A549 (cell line): Measurements from ENCODE around the gene SPG21. TPM values are rescaled to one million over a fixed set of nuclear protein-coding genes. Genes with fewer than 3 reads are reported as not detected.

Experiments used
- ATAC-seq, 2 experiments: fragments of 200-7000 bp in 1 of 2; fragments of >200 bp in 1 of 2; cut with Nextera tagmentation in 1 of 2; cut with Tn5 transposase in 1 of 2; 3 replicates each; pipeline versions ENCODE4 v1.8.0 to v1.9.1; 2018 to 2020; ENCODE audit warnings: mild to moderate bottlenecking in 1 of 2, moderate library complexity in 1 of 2
- CTCF ChIA-PET: fragments of 300-600 bp; sonication (Branson Sonifier 250); formaldehyde crosslinking; extraction: SDS; loops from one replicate; lab custom pipeline; 2021; ENCODE audit warnings: antibody characterized with exemption, inconsistent platforms; lab: Yijun Ruan, JAX
- POLR2A ChIA-PET: fragments of 350-600 bp; formaldehyde crosslinking; extraction: SDS; loops from one replicate; lab custom pipeline; 2021; ENCODE audit warnings: antibody characterized with exemption, inconsistent platforms; lab: Yijun Ruan, JAX
- DNase-seq, 2 experiments: peaks; one replicate each; pipeline versions ENCODE4 v3.0.0 to v3.0.0-alpha.2; 2011 to 2016; ENCODE audit warnings: low read depth in 1 of 2, low spot score in 1 of 2
- FAIRE-seq: peaks from 2 replicates; lab custom pipeline; 2011; peaks lifted over from hg19 to GRCh38; lab: Jason Lieb, UNC
- H3K27ac ChIP-seq, 2 experiments: fragments of >200 bp; sonication (Bioruptor Twin); formaldehyde crosslinking; 3 replicates each; pipeline ENCODE4 v1.5.1; 2016 to 2017
- H3K4me1 ChIP-seq: fragments of >200 bp; sonication (Bioruptor Twin); formaldehyde crosslinking; 3 replicates; pipeline ENCODE4 v1.6.1; 2016
- H3K4me2 ChIP-seq: fragments of >200 bp; sonication (Bioruptor Twin); formaldehyde crosslinking; 3 replicates; pipeline ENCODE4 v1.6.1; 2016
- H3K4me3 ChIP-seq: fragments of >200 bp; sonication (Bioruptor Twin); formaldehyde crosslinking; 3 replicates; pipeline ENCODE4 v1.5.1; 2016
- H3K9me3 ChIP-seq: fragments of >200 bp; sonication (Bioruptor Twin); formaldehyde crosslinking; 3 replicates; pipeline ENCODE4 v1.6.1; 2016
- BHLHE40 ChIP-seq: IDR thresholded peaks from 2 replicates; pipeline ENCODE4 v1.6.1; 2012; ENCODE audit warnings: low read depth, low read length, inconsistent platforms
- CBX8 ChIP-seq: fragments of 200-600 bp; sonication (generic); IDR thresholded peaks from 2 replicates; pipeline ENCODE4 v1.6.1; 2016
- CHD2 ChIP-seq: fragments of 150-350 bp; IDR thresholded peaks from 2 replicates; pipeline ENCODE4 v1.6.1; 2014; ENCODE audit warnings: low read length; ENCODE audit not compliant: partially characterized antibody
- E2F6 ChIP-seq: IDR thresholded peaks from 2 replicates; pipeline ENCODE4 v1.6.1; 2012; ENCODE audit warnings: low read depth, borderline replicate concordance
- EHF ChIP-seq: fragments of 250-450 bp; sonication (Bioruptor Pico); IDR thresholded peaks from 2 replicates; pipeline ENCODE4 v1.5.0; 2020; ENCODE audit warnings: mild to moderate bottlenecking
- ELK1 ChIP-seq: fragments of 150-350 bp; IDR thresholded peaks from 2 replicates; pipeline ENCODE4 v1.6.1; 2014; ENCODE audit warnings: low read depth, mild to moderate bottlenecking, low read length
- GATA3 ChIP-seq: IDR thresholded peaks from 2 replicates; pipeline ENCODE4 v1.6.1; 2012; ENCODE audit warnings: borderline replicate concordance
- HEYL ChIP-seq: fragments of 250-450 bp; sonication (Bioruptor Pico); IDR thresholded peaks from 2 replicates; pipeline ENCODE4 v1.8.0; 2021; ENCODE audit warnings: mild to moderate bottlenecking, moderate library complexity
- HMGXB4 ChIP-seq: fragments of 250-450 bp; sonication (Bioruptor Pico); IDR thresholded peaks from 2 replicates; pipeline ENCODE4 v1.5.0; 2021; ENCODE audit warnings: mild to moderate bottlenecking, moderate library complexity, borderline replicate concordance
- HOXA7 ChIP-seq: fragments of 250-450 bp; sonication (Bioruptor Pico); IDR thresholded peaks from 2 replicates; pipeline ENCODE4 v1.5.0; 2020; ENCODE audit warnings: mild to moderate bottlenecking, moderate library complexity
- HOXB5 ChIP-seq: fragments of 250-450 bp; sonication (Bioruptor Pico); IDR thresholded peaks from 2 replicates; pipeline ENCODE4 v1.5.0; 2020; ENCODE audit warnings: mild to moderate bottlenecking, moderate library complexity
- JUN ChIP-seq, 2 experiments: fragments of >200 bp; sonication (Bioruptor Twin); formaldehyde crosslinking; IDR thresholded peaks; 2 replicates in 1 of 2; 3 replicates in 1 of 2; pipeline ENCODE4 v1.6.1; 2016 to 2017
- KDM5A ChIP-seq: fragments of 200-600 bp; sonication (generic); IDR thresholded peaks from 2 replicates; pipeline ENCODE4 v1.6.1; 2016; ENCODE audit warnings: antibody characterized with exemption, mild to moderate bottlenecking
- MAFK ChIP-seq: fragments of 450-650 bp; IDR thresholded peaks from 2 replicates; pipeline ENCODE4 v1.6.1; 2014; ENCODE audit not compliant: partially characterized antibody
- MYC ChIP-seq: IDR thresholded peaks from 2 replicates; pipeline ENCODE4 v1.6.1; 2012; ENCODE audit warnings: mild to moderate bottlenecking, inconsistent platforms, low read length, improper control_type of control experiment, borderline replicate concordance
- NFE2L2 ChIP-seq: fragments of 150-350 bp; conservative IDR thresholded peaks from 2 replicates; pipeline ENCODE4 v1.6.1; 2014; ENCODE audit warnings: low read length
- POLR2A ChIP-seq: IDR thresholded peaks from 2 replicates; pipeline ENCODE4 v1.6.1; 2012; ENCODE audit warnings: mild to moderate bottlenecking, low read length
- TP53 ChIP-seq: fragments of 250-450 bp; sonication (Bioruptor Pico); IDR thresholded peaks from 2 replicates; pipeline ENCODE4 v1.5.0; 2021; ENCODE audit warnings: mild to moderate bottlenecking, moderate library complexity
- USF2 ChIP-seq: fragments of 450-650 bp; IDR thresholded peaks from 2 replicates; pipeline ENCODE4 v1.6.1; 2014; ENCODE audit warnings: antibody characterized with exemption
- ZC3H11A ChIP-seq: fragments of 450-650 bp; IDR thresholded peaks from 2 replicates; pipeline ENCODE4 v1.6.1; 2014; ENCODE audit warnings: antibody characterized with exemption, mild to moderate bottlenecking
- ZNF302 ChIP-seq: fragments of 250-450 bp; sonication (Bioruptor Pico); IDR thresholded peaks from 2 replicates; pipeline ENCODE4 v1.9.0; 2021; ENCODE audit warnings: inconsistent platforms, mild to moderate bottlenecking, moderate library complexity
- ZSCAN20 ChIP-seq: fragments of 250-450 bp; sonication (Bioruptor Pico); IDR thresholded peaks from 2 replicates; pipeline ENCODE4 v1.8.0; 2022; ENCODE audit warnings: mild to moderate bottlenecking, moderate library complexity
- WGBS: methylation state at CpG from one replicate; pipeline ENCODE4 v1.1.6; 2017; ENCODE audit errors: missing lambda C conversion rate; 5-methylcytosine and 5-hydroxymethylcytosine counted together
- polyA plus RNA-seq, 4 experiments: library from polyadenylated mRNA; depleted of rRNA in 3 of 4; stranded (reverse); fragments of >200 nt; fragmentation: RNase III in 1 of 4; extraction: RNeasy Plus Mini Kit Qiagen cat#74134 plus additional on column Dnase treatment in 1 of 4; gene quantifications; 2 replicates in 3 of 4; 3 replicates in 1 of 4; pipeline ENCODE4 v1.2.3, GENCODE V29; 2011 to 2017

Gene SPG21
- polyA plus RNA-seq, 2 of the 4 experiments (the other 2 are of a cell fraction), result 117 to 155 TPM

GRCh38 chr15:64960153-64960552 lies 29.6 kb downstream of the SPG21 start:
- 93% methylated on average over 6 of the region's 6 CpGs for WGBS
- ATAC-seq (no peak; a peak in 1 of 6 replicates), FAIRE-seq (no peak), DNase-seq (no peak)
- H3K27ac ChIP-seq, result no peak overlapping the region
- H3K4me1 ChIP-seq, result no peaks in the 10 kb centered on the region
- no peak overlapping the region for H3K4me3 ChIP-seq
- ChIA-PET CTCF (interaction anchor here (0.6 to 2.3 kb wide), 3 partner anchors 11 to 275 kb away, joined by 3 to 6 read pairs (median 3); no protein-coding TSS in a partner anchor), POLR2A (no interaction called here)
- H3K9me3 ChIP-seq, result 0 out of 3 replicates have a peak, but pooled peaks cover 5% of the 10 kb centered on the region
- TF ChIP-seq ZNF302 (CRISPR knock-in tag) (no peak), CHD2 (no peak), CBX8 (no peak), BHLHE40 (no peak), ZC3H11A (no peak), TP53 (no peak), KDM5A (no peak), USF2 (no peak), HOXA7 (CRISPR knock-in tag) (no peak)
- H3K4me2 ChIP-seq, result no peak overlapping the region

- POLR2A ChIA-PET, result no interaction called here
- FAIRE-seq (no peak), ATAC-seq (no peak)
- H3K4me2 ChIP-seq, result no peak overlapping the region
- CTCF ChIA-PET, result interaction anchor here (0.8 to 2.3 kb wide), 3 partner anchors 12 to 228 kb away, joined by 3 to 6 read pairs (median 5); no protein-coding TSS in a partner anchor
- no peak overlapping the region for H3K4me3 ChIP-seq
- no peak overlapping the region for H3K27ac ChIP-seq
- TF ChIP-seq NFE2L2 (no peak), EHF (no peak), ZSCAN20 (CRISPR knock-in tag) (no peak), HEYL (CRISPR knock-in tag) (no peak)
- TF ChIP-seq, all 56 proteins: peak for 0
- 96% methylated on average over 9 of the region's 9 CpGs for WGBS
- H3K4me1 ChIP-seq, result no peaks in the 10 kb centered on the region
- H3K9me3 ChIP-seq, result peaks cover 8% of the 10 kb centered on the region; the same call in 1 of the 3 replicates
- no peak for DNase-seq
These were observed 30.6 kb downstream of the SPG21 start for GRCh38 chr15:64959128-64959527.

GRCh38 chr15:64954395-64954794 lies 35.3 kb downstream of the SPG21 start:
- no peak overlapping the region for H3K4me3 ChIP-seq
- CTCF ChIA-PET, result interaction anchor here (2.1 kb wide), 1 partner anchor 12 kb away, joined by 5 read pairs; no protein-coding TSS in a partner anchor
- FAIRE-seq (no peak), ATAC-seq (no peak), DNase-seq (no peak)
- POLR2A ChIA-PET, result no interaction called here
- 50% methylated on average over 3 of the region's 3 CpGs for WGBS
- H3K27ac ChIP-seq, result no peak overlapping the region
- no peaks in the 10 kb centered on the region for H3K4me1 ChIP-seq
- TF ChIP-seq MYC (no peak), HEYL (CRISPR knock-in tag) (no peak), POLR2A (no peak), ELK1 (no peak), E2F6 (no peak), JUN (IDR thresholded peaks at IDR 0.05) (no peak), HMGXB4 (CRISPR knock-in tag) (no peak), KDM5A (no peak), HOXB5 (CRISPR knock-in tag) (no peak), GATA3 (no peak), MAFK (no peak), ZNF302 (CRISPR knock-in tag) (no peak)
- H3K4me2 ChIP-seq, result no peak overlapping the region
- H3K9me3 ChIP-seq, result peaks cover 8% of the 10 kb centered on the region; the same call in 1 of the 3 replicates
